Raji (cell line): ENCODE measurements around the gene EFTUD2.

ENCODE experiments used
- POLR2A ChIP-seq: IDR thresholded peaks from 2 replicates; pipeline ENCODE4 v1.6.1; 2011; ENCODE audit warnings: low read depth, low read length, control low read depth; ENCODE audit not compliant: insufficient read depth

Gene EFTUD2

GRCh38 chr17:44915862-44916780 lies 16.9 kb upstream of the EFTUD2 start:
- TF ChIP-seq POLR2A, result no peak

- no peak for TF ChIP-seq POLR2A
These were observed 16.1 kb upstream of the EFTUD2 start, which contains the start of gene GFAP for GRCh38 chr17:44915321-44915726. Gene GFAP, minus strand, starts transcription at chr17:44915500. Its CDS starts 14 bp downstream, at chr17:44915486.

GRCh38 chr17:44914698-44915271 lies 15.5 kb upstream of the EFTUD2 start:
- no peak for TF ChIP-seq POLR2A

GRCh38 chr17:44914148-44914547 lies 14.9 kb upstream of the EFTUD2 start:
- no peak for TF ChIP-seq POLR2A

- TF ChIP-seq POLR2A, result no peak
These were observed 14.4 kb upstream of the EFTUD2 start for GRCh38 chr17:44913676-44914075.

- no peak for TF ChIP-seq POLR2A
These were observed 13.7 kb upstream of the EFTUD2 start for GRCh38 chr17:44912763-44913544.

GRCh38 chr17:44911133-44912001 lies 12.1 kb upstream of the EFTUD2 start:
- TF ChIP-seq POLR2A, result no peak

GRCh38 chr17:44910231-44911106 lies 11.2 kb upstream of the EFTUD2 start:
- TF ChIP-seq POLR2A, result no peak

- no peak for TF ChIP-seq POLR2A
These were observed 10.5 kb upstream of the EFTUD2 start for GRCh38 chr17:44909681-44910144.

GRCh38 chr17:44908761-44909326 lies 9.6 kb upstream of the EFTUD2 start:
- TF ChIP-seq POLR2A, result no peak

- TF ChIP-seq POLR2A, result no peak
These were observed 8.7 kb upstream of the EFTUD2 start for GRCh38 chr17:44907729-44908470.
